Stimulated activated CD8-positive, alpha-beta memory T cell treated with anti-CD3 and anti-CD28 coated beads, Interleukin-4, amount 100 ng/mL, for 4 hours (primary cell): ENCODE measurements around the gene GYPA.
"Not testable (repeated sequence)": the region's sequence is repeated elsewhere in the genome, so short reads cannot be mapped to it uniquely, and the experiment has no call there.

ENCODE experiments used
- DNase-seq, 2 donors: peaks; one replicate each; pipeline ENCODE4 v3.0.0-alpha.2; 2020; ENCODE audit warnings: low read depth in 2 of 2, low spot score in 1 of 2

GYPA gene

DNA sequence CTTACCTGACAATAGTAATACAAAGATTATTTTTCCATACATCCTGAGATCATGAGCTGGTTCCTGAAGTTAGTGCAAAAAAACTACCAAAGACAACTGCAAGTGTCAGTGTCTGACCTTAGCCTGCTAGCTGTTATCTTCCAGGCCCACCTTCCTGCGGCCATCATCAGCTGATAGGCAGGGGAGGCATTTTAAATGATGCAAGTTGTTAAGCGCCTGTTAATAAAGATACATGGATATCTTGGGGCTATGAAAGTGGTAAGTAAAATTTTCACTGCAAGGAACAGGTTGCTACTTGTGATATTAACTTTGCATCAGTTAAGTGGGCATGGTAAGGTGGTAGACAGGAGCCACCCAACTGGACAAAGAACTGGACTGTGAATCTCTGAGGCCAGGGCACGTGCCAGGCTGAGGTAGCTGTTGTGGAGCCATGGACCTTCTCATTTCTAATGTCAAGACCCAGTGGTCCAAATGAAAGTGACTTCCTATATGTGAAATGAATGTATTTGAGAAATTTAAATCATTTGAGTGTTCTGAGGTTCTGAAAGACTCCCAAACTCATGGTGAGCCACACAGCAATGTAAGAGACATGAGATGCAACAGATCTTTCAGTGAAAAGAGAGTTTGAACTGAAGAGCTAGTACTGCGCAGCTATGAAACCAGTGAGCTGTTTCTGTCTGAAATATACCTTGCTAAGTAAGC is at the start of gene GYPA:
GYPA (minus strand) TSS at position 125 of the 702 bp plus-strand sequence; CDS start at position 42, 83 bp downstream.
- not testable (repeated sequence) for DNase-seq

DNA sequence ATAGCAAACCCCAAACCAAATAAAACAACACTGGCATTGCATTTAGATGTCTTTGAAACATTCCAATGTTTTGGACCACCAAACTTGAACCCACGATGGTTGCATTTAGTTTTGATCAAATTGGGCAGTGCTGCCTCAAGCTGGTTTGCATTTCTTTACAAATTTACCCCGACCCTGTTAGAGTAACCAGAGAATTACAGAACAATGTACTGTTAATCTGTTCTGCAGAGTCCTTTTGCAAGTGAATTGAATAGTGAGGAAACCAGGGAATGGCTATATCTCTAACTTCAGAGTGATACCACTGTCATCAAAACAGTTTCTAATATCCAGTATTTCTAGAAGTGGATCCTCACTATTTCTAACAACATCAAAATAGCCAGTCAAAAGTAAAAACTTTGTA is 49.5 kb upstream of the GYPA start:
- no peak for DNase-seq

DNA sequence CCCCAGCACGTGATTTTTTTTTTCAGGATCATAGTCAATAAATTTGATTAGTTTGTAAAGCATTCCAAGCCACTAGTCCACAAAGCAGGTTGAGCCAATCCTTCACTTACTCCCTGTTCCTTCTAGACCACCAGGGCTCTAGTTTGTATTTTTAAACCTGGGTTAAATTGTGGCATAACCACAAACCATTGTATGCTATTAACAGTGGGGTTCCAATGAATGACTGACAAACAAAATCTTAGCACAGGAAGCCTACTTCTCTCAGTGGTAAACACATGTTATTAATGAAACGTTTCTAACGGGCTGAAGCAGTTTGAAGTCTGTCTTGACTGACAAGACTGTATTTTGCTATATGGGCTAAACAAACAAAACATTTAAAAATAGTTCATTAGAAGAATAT is 48.6 kb upstream of the GYPA start:
- DNase-seq, result no peak

DNA sequence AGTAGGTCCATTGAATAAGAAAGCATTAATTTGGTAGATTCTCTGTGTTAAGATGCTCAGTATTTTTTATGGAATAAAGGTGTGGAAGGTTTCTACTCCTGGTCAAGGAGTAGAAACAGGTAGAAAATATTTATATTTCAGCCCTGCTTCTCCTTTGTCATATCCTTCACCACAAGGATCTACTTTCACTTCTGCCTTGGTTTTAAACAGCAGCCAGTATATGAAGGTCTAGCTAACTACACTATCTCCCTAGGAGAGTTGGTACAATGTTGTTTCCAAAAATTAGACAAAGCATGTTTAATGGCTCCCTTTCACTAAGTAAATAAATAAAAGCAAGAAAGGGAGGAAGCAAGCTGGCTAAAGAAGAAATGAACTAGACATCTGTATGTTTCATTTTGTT is 44.6 kb upstream of the GYPA start:
- no peak for DNase-seq

DNA sequence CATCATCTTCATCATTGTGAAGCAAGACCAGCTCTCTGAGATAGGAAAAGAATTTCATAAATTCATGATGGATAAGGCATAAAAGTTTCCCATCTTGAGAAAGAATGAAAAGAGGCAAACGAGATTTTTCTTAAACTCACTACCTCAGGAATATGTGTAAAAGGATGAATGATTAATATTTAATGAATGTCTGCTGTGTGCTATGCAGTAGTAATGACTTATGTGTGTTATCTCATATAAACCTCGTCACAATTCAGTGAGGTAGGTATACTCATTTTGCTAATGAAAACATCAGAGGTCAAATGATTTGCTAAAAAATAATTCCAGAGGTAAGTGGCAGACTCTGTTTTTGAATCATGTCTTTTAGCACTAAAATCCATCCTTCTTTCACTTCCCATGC is 42.6 kb upstream of the GYPA start:
- no peak for DNase-seq

DNA sequence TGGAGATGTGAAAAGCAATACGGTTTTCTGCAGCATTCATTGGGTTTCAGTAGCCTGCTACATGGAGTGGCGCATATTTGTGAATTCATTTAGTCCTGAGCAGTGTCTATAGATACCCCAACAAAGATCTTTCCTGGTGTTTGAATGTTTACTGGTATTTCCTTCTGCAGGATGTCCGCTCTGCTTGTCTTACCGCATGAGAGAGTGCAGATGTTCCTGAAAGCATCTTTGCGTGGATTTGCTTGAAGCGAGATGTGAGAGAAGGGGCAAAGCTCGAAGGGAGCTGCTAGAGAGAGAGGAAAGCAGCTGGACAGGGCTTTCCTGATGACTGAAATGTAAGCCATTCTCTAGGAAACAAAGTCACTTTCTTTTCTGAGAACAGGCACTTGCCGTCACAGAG is 40.9 kb upstream of the GYPA start:
- no peak for DNase-seq

DNA sequence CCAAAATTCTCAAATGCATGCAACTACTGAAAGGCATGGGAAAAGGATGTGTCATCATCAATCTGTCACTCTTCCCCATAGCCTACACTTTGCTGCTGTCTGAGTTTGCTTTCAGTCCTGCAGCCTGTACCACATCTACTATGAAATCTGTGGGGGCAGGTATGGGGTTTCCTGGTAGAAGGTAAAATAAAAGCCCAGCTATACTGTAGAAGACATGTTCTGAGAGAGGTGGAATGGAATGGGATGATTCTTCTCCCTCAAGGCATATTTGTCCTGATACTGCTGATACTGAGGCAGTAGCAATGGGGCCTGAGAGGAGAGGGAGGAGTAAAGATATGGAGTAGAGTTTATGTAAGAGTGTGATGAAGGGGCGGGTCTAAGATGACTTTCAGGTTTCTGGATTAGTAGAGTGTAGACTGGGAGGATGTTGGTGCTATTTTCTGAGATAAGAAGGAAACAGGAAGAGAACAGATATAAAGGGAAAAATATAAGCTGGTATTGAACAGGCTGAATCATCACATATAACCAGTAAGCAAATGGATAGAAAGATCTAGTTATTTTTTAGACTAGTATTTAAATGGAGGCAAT is 38.7 kb upstream of the GYPA start:
- no peak for DNase-seq

DNA sequence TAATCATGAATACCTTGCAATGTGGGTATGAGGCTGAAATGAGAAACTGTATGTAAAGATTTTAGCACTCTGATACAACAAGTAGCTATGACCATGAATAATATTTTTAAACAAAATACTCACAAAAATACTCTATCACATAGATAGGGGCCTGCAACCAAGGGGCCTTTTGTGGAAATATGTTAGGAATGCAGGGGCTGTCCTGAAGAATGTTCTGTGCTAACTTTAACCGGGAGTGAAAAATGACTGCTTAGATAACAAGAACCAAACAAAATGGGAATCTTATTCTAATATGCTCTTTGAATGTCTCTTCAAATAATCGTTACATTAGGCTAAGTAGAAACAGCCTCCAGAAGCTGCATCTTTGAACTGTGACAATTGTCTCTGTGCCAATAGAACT is 37.9 kb upstream of the GYPA start:
- DNase-seq, result no peak

DNA sequence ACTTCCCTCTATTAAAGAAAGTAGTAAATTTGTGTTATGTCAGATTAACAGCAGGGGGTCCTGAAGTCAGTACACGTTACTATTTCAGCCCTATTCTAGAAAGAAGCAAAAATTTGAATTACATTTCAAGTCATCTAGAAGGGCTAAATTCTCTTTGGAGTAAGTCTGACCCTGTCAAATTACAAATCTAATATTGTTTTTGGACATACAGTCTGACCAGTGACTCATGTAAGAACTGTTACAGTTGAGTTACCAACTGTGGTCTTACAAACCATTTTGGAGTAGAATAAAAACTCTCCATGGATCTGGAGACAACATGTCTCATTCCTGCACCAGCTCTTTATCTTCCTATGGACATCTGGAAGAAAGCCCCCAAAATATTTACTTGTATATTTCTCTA is 36.0 kb upstream of the GYPA start:
- DNase-seq, result no peak

DNA sequence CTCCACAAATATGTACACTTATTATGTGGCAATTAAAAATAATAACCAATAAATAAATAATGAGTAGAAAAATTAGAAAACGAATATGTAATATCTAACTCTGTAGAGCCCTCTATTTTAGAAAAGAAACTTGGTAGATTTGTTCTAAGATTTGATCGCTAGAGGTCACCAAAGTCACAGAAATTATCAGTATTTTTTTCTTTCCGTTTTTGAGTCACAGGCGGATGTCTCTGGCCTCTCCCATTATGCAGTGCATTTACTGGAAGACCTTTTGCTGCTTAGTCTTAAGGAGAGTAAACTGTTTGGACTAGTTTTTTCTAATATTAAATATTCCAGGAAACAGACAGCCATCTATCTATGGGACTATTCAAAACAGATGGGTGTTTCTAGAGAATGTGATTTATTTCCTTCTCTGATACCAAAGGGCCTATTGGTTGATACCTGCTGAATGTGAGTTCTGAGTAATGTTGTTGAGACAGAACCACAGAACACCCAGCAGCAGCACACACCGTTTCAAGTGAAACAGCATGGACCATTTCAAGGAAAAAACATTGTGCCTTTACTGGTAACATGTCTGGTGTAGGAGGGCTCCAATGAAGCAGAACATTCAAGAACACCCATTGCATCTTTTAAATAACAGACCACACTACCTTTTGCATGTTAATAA is 34.0 kb upstream of the GYPA start:
- no peak for DNase-seq

DNA sequence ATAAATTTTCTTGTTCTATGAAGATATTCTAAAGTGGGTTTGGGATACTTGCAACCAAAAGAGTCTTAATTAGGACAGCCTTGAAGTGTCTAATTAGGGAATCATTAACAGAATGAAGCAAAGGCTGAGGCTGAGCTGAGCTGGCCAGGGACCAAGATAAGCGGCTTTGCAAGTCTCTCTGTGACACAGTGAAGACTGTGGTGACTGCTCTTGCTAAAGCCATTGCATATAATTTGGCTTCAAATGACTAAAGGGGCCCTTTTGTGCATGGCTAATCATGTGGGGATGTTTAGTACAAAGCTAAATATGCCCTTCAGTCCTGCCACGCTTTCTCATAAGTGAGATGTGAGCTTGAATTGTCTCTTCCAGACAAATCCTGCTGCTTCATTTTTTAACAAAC is 31.2 kb upstream of the GYPA start:
- no peak for DNase-seq

DNA sequence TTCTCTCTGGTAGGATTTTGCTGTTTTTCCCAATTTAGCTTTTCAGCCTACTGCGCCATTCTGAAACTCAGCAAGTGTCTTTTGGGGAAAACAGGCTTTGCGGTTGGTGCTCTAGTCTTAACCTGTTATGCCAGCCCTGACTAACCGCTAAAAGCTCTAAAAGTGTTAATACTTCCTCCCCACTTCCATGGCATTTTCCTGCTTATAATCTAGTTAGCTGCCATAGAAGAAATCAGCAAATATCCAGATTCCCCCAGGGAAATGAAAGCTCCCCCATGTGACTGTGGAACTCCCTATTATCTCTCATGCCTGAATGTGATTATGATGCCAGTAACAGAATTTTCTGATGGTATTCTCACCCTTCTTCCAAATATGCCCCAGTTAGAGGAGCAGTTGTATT is 28.7 kb upstream of the GYPA start:
- DNase-seq, result no peak

DNA sequence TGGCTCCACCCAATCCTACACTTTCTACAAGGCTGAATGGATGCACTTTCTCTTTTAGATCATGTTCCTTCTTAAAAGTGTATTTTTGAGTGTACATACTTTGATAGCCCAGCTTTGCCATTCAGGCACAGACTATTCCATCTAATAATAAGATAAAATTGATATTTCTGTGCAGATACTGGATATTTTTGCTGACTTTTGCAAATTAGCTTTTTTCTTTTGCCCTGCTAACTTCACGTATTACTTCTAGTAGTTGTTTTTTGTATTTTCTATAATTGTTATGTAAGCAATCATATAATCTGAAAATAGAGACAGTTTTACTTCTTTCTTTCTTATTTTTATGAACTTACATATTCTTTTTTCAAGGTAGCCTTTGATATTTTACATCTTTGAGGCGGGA is 13.5 kb upstream of the GYPA start:
- DNase-seq, result no peak

DNA sequence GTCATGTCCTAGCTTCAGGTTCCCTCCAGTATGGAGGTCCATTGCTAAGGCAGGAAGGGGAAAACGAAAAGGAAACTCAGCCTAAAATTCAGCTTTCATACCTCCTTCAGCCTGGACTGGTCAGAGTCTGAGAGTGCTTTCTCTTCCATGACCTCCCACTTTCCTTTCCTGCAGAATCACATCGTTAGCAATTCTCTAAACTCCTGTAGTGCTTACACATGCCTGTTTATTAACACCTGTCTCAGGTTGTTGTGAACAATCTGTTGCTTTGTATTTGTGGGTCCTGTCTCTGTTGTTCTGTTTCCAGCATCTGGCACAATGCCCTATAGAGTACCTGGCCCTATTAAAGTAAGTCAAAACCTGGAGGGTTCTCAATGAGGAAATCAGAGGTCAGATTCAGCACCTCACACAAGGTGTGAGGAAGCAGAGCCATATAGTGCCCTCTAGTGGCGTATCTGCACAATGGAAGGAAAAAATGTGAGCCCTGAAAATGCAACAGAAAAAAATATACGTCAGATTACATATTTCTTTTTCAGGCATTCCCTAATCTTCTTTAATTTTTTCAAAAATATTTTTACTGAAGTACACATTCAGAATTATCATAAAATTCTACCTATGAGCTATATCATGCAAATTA is 2.3 kb upstream of the GYPA start:
- not testable (repeated sequence) for DNase-seq

DNA sequence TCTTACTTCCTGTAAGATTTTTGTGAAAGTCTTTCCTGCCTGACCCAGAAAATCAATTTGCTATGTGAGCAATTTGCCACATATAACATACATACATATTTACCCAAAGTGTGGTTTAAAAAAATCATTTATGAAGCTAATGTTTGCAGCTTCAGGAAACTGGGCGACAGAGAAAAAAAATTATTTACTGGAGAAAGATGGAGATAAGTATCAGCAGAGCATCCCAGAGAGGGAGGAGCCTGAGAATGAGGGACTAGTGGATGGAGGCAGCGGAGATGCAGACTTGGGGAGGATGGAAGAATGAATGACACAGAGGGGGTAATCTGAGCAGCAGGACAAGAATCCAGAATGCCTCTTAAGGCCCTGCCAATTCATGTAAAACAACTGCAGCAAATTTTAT is 975 bp upstream of the GYPA start:
- DNase-seq, result no peak

DNA sequence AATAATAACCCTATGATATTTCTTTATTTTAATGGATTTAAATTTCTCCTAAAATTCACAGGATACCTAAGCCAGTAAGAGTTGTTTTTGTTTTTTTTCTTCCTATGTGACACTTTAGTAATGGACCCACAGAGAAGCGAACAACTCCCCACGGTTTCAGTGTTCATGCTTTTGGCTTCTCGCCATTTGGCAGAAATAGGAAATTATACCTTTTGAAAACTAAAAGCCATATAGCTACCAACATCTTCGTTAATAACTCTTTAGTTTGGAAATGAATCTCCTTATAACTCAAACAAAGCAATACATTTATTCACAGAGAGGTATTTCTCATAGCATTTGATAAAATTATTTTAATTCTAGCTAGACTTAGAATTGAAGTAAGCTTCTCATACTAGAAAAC is 527 bp downstream of the GYPA start:
- not testable (repeated sequence) for DNase-seq

DNA sequence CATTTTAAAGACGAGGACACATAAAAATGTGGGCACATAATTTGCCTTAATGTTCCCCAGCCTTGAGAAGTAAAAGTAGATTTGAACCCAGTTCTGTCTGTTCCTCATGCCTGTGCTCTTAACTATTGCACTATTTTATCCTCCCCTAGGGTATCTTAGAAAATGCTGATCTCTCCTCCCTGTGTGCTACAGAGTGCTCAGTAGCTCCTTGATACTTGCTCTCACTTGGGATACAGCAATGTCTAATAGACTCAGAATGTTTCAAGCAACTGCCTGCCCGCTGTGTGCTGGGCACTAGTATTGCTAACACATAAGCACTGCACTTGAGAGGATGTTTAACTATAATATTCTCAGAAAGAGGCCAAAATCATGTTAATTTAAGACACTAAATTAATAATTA is 971 bp downstream of the GYPA start:
- not testable (repeated sequence) for DNase-seq

DNA sequence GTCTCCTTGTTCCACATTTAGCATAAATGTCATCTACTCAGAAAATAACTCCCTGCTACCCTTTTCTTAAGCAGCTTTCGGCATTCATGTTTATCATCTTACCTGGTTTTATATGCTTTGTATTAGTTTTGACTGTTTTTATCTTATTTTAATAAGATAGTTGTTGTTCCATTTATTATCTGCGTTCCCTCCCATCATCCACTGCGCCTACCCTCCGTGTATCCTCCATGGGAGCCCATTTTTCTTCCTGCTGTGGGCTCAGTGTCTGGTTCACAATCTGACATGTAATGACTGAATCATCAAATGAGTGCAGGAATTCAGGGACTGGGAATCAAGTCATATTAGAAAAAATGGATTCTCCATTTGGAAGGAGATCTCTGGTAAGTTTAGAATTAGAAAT is 2.3 kb downstream of the GYPA start:
- not testable (repeated sequence) for DNase-seq

DNA sequence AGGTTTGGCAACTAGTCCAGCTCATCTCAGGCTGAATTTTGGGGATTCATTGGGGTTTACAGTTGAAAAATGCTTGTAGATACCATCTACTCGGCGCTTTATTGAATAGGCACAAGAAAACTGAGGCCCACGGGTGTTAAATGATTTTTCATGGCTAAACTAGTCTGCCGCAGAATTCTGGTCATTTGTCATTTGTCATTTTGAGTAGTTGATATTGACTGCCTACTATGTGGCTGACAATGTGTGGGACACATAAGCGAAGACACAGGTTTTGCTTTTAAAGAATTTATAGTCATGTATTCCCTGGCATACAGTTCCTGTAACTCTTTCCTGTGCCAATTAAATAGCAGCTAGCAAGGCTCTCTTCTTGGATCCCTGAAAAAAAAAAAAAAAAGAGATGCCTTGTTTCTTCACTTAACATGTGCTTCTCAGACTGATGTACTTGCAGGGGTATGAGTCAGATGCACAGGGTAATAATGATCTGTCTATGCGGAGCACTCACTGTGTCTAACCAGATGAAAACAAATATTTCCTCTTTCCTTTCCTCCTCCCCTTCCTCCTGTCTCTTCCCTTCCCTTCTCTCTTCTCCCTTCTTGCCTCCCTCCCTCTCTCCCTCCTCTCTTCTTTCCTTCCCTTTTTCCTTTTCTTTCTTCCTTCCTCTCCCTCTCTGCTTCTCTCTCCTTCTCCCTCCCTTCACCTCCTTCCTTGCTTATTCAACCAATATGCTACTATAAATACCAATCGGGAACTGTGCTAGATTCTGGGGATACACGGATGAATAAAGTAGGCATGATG is 3.2 kb downstream of the GYPA start:
- not testable (repeated sequence) for DNase-seq

DNA sequence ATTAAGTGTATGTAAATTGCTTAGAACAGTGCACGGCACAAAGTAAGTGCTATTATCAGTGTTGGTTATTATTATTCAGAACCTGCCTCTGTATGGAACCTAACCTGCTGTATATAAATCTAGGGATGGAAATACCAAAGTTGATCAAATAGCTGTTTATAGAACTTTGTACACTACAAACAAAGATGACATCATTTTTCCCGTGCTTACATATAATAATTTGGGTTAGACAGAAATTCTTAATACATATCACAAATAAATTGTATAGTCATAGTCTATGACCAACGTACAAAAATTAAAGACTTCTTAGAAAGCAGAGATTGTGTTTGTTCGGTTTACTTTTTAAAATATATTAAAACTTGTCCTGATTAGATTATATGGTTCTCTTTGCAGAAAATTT is 4.3 kb downstream of the GYPA start:
- DNase-seq, result not testable (repeated sequence)

DNA sequence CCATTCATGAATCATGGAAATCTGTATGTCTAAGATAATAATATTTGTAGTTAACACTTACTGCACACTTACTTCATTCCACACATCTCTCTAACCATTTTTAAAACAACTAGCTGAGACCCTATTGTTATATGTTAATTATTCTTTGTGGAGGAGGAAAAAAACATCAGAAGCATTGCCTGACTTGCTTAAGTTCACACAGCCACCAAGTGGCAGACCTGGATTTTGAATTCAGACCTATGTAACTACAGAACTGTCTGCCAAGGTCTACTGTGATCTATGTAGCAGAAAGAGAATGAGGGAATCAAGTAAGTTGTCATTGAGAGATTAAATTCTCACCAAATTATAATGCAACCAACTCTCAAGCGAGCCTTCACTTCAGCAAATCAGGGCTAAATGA is 10.4 kb downstream of the GYPA start:
- not testable (repeated sequence) for DNase-seq
